Loucy (cell line): ENCODE measurements around the gene GRID1.

Experiments used
- CTCF ChIP-seq: fragments of 200-600 bp; sonication (generic); conservative IDR thresholded peaks from 2 replicates; pipeline ENCODE4 v1.5.1; 2014; ENCODE audit warnings: mild to moderate bottlenecking, antibody characterized with exemption, low read length
- EZH2phosphoT487 ChIP-seq: fragments of 200-600 bp; IDR thresholded peaks from 2 replicates; pipeline ENCODE4 v1.6.1; 2018; ENCODE audit warnings: antibody characterized with exemption, mild to moderate bottlenecking, moderate library complexity, borderline replicate concordance

- TF ChIP-seq CTCF (no peak), EZH2phosphoT487 (no peak)
Observed at GRCh38 chr10:85927952-85928665, 438.5 kb downstream of the GRID1 start.
